Uterus (tissue), 4 donors: ENCODE measurements around the gene GRID2. TPM values are rescaled to one million over a fixed set of nuclear protein-coding genes. Genes with fewer than 3 reads are reported as not detected.
"Not testable (repeated sequence)": the region's sequence is repeated elsewhere in the genome, so short reads cannot be mapped to it uniquely, and the experiment has no call there.

Source experiments
- DNase-seq, 2 donors: peaks; one replicate each; pipeline ENCODE4 v3.0.0-alpha.2; 2019 to 2020
- H3K27ac ChIP-seq, 2 donors: fragments of 200-600 bp; sonication (generic); 1 replicate in 1 of 2; 2 replicates in 1 of 2; pipeline ENCODE4 v1.5.1; 2016 to 2018
- H3K27me3 ChIP-seq, 2 donors: fragments of 200-600 bp; sonication (generic); one replicate each; pipeline ENCODE4 v1.5.1; 2018 to 2019; ENCODE audit warnings: control low read depth in 1 of 2
- H3K36me3 ChIP-seq, 2 donors: fragments of 200-600 bp; sonication (generic); one replicate each; pipeline ENCODE4 v1.5.1; 2019; ENCODE audit warnings: control low read depth in 1 of 2
- H3K4me1 ChIP-seq, 2 donors: fragments of 200-600 bp; sonication (generic); one replicate each; pipeline ENCODE4 v1.5.1; 2018 to 2019; ENCODE audit warnings: control low read depth in 1 of 2
- H3K4me3 ChIP-seq, 2 donors: fragments of 200-600 bp; sonication (generic); 1 replicate in 1 of 2; 2 replicates in 1 of 2; pipeline ENCODE4 v1.5.1; 2018 to 2019; ENCODE audit warnings: mild to moderate bottlenecking in 1 of 2
- H3K9me3 ChIP-seq, 2 donors: fragments of 200-600 bp; sonication (generic); one replicate each; pipeline ENCODE4 v1.5.1; 2019; ENCODE audit warnings: control low read depth in 1 of 2
- POLR2A ChIP-seq, 2 donors: fragments of 450-650 bp; IDR thresholded peaks; one replicate each; pipeline ENCODE4 v1.6.1; 2016; ENCODE audit warnings: antibody characterized with exemption in 2 of 2, mild to moderate bottlenecking in 1 of 2, moderate library complexity in 1 of 2
- intact Hi-C: fragments of 100-400 bp; cut with DNase I; formaldehyde crosslinking; loops from one replicate; pipeline ENCODE4 v1.15.1; 2023; ENCODE audit warnings: low total_unique reads
- total RNA-seq, 4 donors: library from RNA; depleted of rRNA in 3 of 4; stranded (reverse); fragments of >200 nt in 3 of 4; gene quantifications; one replicate each; pipeline versions ENCODE4 v1.1.0 to v1.2.4, GENCODE V29; 2014 to 2023
- TF ChIP-seq, protein P1 (sequence below), 4 experiments: fragments of 200-600 bp in 2 of 4; fragments of 450-650 bp in 2 of 4; sonication (generic) in 2 of 4; IDR thresholded peaks; one replicate each; pipeline ENCODE4 v1.5.1; 2016 to 2019; ENCODE audit warnings: antibody characterized with exemption in 4 of 4, mild to moderate bottlenecking in 2 of 4, moderate library complexity in 1 of 4
- donor health status: DM: yes; HTN: yes; CAD: no.

Gene GRID2
- total RNA-seq, 4 donors from 2014 or later, result 0.27 to 33.3 (median 0.59) TPM; not detected in 1

- intact Hi-C loops, result no loop called here
- no peak overlapping the region for H3K27ac ChIP-seq
- no peak overlapping the region for H3K4me3 ChIP-seq
- no peaks in the 10 kb centered on the region for H3K9me3 ChIP-seq
- no peaks in the 10 kb centered on the region for H3K4me1 ChIP-seq
- TF ChIP-seq, protein P1, sequence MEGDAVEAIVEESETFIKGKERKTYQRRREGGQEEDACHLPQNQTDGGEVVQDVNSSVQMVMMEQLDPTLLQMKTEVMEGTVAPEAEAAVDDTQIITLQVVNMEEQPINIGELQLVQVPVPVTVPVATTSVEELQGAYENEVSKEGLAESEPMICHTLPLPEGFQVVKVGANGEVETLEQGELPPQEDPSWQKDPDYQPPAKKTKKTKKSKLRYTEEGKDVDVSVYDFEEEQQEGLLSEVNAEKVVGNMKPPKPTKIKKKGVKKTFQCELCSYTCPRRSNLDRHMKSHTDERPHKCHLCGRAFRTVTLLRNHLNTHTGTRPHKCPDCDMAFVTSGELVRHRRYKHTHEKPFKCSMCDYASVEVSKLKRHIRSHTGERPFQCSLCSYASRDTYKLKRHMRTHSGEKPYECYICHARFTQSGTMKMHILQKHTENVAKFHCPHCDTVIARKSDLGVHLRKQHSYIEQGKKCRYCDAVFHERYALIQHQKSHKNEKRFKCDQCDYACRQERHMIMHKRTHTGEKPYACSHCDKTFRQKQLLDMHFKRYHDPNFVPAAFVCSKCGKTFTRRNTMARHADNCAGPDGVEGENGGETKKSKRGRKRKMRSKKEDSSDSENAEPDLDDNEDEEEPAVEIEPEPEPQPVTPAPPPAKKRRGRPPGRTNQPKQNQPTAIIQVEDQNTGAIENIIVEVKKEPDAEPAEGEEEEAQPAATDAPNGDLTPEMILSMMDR (IDR thresholded peaks at IDR 0.05), result no peak
- TF ChIP-seq POLR2A (IDR thresholded peaks at IDR 0.05), result no peak
- no peaks in the 10 kb centered on the region for H3K36me3 ChIP-seq
- H3K27me3 ChIP-seq, result no peaks in the 10 kb centered on the region
- no peak for DNase-seq
Measured at GRCh38 chr4:92382128-92382527, 78.4 kb downstream of the GRID2 start.

- Histone ChIP-seq H3K27me3 (no peaks in the 10 kb centered on the region), H3K36me3 (no peaks in the 10 kb centered on the region), H3K4me3 (no peak overlapping the region), H3K4me1 (no peaks in the 10 kb centered on the region), H3K9me3 (no peaks in the 10 kb centered on the region), H3K27ac (no peak overlapping the region)
- TF ChIP-seq, protein P1 (IDR thresholded peaks at IDR 0.05), result peak in 3 of 4 experiments; percentile 6 to 21 (median 11)
- no peak for TF ChIP-seq POLR2A (IDR thresholded peaks at IDR 0.05)
- intact Hi-C loops, result no loop called here
- no peak for DNase-seq
Measured at GRCh38 chr4:92387459-92388069, 83.8 kb downstream of the GRID2 start.

DNA sequence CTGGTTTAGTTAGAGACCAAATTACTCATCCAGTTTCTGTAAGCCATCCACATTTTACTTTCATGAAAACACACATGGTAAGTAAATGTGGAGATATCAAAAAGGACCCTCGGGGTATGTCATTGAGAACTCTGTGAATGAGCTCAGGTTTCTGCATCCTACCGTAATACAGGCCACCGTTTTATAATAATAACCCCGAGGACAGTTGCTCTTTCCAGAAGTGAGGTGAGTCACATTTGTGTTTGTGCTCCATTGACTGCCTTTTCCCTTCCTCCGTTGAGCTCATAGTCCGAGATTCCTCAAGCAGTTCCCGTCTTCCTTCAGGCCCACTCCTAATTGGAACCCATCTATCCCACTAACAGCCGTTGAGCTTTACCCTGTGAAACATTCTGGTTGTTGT lies 95.3 kb downstream of the GRID2 start:
- TF ChIP-seq, protein P1 (IDR thresholded peaks at IDR 0.05), result no peak
- no peak for TF ChIP-seq POLR2A (IDR thresholded peaks at IDR 0.05)

DNA sequence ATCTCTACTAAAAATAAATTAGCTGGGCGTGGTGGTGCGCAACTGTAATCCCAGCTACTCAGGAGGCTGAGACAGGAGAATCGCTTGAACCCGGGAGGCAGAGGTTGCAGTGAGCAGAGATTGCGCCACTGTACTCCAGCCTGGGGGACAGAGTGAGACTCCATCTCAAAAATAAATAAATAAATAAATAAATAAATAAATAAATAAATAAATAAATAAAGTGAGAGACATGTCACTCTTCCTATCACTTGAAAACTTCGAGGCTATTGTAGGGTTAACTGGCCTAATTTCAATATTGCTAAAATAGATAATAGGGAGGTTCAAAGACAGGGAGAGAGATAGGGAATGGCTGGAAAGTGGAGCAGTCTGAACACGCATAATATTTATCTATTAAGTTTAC lies 99.8 kb downstream of the GRID2 start:
- H3K27me3 ChIP-seq, H3K36me3 ChIP-seq, H3K4me1 ChIP-seq, DNase-seq, H3K9me3 ChIP-seq, H3K4me3 ChIP-seq, intact Hi-C loops, H3K27ac ChIP-seq: not testable (repeated sequence)

More for the DNA sequence above, 95.3 kb downstream of the GRID2 start:
- Histone ChIP-seq H3K36me3 (no peaks in the 10 kb centered on the region), H3K4me3 (no peak overlapping the region), H3K27ac (no peak overlapping the region), H3K27me3 (no peaks in the 10 kb centered on the region), H3K9me3 (no peaks in the 10 kb centered on the region), H3K4me1 (no peaks in the 10 kb centered on the region)
- intact Hi-C loops, result no loop called here
- DNase-seq, result no peak

DNA sequence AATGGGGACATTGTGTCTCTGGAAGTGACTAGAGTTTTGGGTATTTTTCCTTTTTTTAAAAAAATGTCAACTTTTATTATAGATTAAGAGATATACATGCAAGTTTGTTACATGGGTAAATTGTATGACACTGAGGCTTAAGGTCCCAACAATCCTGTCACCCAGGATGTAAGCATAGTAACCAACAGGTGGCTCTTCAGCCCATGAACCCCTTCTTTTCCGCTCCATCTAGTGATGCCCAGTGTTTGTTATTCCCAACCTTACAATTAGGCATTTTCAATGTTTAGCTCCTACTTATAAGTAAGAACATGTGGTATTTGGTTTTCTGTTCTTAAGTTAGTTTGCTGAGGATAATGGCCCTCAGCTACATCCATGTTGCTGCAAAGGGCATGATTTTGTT lies 102.7 kb downstream of the GRID2 start:
- no peak overlapping the region for H3K27ac ChIP-seq

More for the DNA sequence above, 102.7 kb downstream of the GRID2 start:
- intact Hi-C loops, result no loop called here
- Histone ChIP-seq H3K36me3 (no peaks in the 10 kb centered on the region), H3K9me3 (no peaks in the 10 kb centered on the region), H3K27me3 (no peaks in the 10 kb centered on the region), H3K4me1 (no peaks in the 10 kb centered on the region), H3K4me3 (no peak overlapping the region)
- DNase-seq, result no peak
- TF ChIP-seq POLR2A (IDR thresholded peaks at IDR 0.05), result no peak
- TF ChIP-seq, protein P1 (IDR thresholded peaks at IDR 0.05), result no peak
